SK-N-SH (cell line): Measurements from ENCODE around the gene PLCXD1. TPM values are rescaled to one million over a fixed set of nuclear protein-coding genes. Genes with fewer than 3 reads are reported as not detected.

Experiments
- CTCF ChIA-PET: fragments of 300-600, 350-600 bp; formaldehyde crosslinking; extraction: SDS; loops from one replicate; lab custom pipeline; 2021; lab: Yijun Ruan, JAX
- POLR2A ChIA-PET: fragments of 350-600 bp; sonication (Branson Sonifier 250); formaldehyde crosslinking; extraction: SDS; loops from one replicate; lab custom pipeline; 2020; ENCODE audit warnings: antibody characterized with exemption, inconsistent platforms; lab: Yijun Ruan, JAX
- DNase-seq: peaks from one replicate; pipeline ENCODE4 v3.0.0; 2012
- H2AFZ ChIP-seq: fragments of 200-600 bp; sonication (generic); 2 replicates; pipeline ENCODE4 v1.8.1; 2016; ENCODE audit warnings: antibody characterized with exemption, mild to moderate bottlenecking, low read depth
- H3F3A ChIP-seq: fragments of 200-600 bp; sonication (generic); replicated peaks from 2 replicates; pipeline ENCODE3; 2016; ENCODE audit warnings: antibody characterized with exemption, mild to moderate bottlenecking; ENCODE audit not compliant: insufficient read depth
- H3K27ac ChIP-seq, 2 experiments: fragments of 200-500 bp in 1 of 2; fragments of 200-600 bp in 1 of 2; sonication (Bioruptor generic) in 1 of 2; sonication (generic), shearing (Covaris generic) in 1 of 2; 2 replicates each; pipeline versions ENCODE4 v1.5.1 to v1.6.1; 2014 to 2016; ENCODE audit warnings: low read depth in 2 of 2, inconsistent platforms in 1 of 2, low read length in 1 of 2, mild to moderate bottlenecking in 1 of 2, mixed read lengths in 1 of 2
- H3K27me3 ChIP-seq: fragments of 200-600 bp; sonication (generic), shearing (Covaris generic); 2 replicates; pipeline ENCODE4 v1.6.1; 2016; ENCODE audit warnings: mixed run types; ENCODE audit not compliant: insufficient read depth
- H3K36me3 ChIP-seq, 2 experiments: fragments of 200-500 bp in 1 of 2; fragments of 200-600 bp in 1 of 2; sonication (Bioruptor generic) in 1 of 2; sonication (generic) in 1 of 2; replicated peaks in 1 of 2; 2 replicates each; pipeline versions ENCODE3 to v1.5.1; 2014 to 2016; ENCODE audit warnings: low read length in 1 of 2, mild to moderate bottlenecking in 1 of 2; ENCODE audit not compliant: insufficient read depth in 2 of 2, control insufficient read depth in 1 of 2
- H3K4me1 ChIP-seq, 2 experiments: fragments of 200-500 bp in 1 of 2; fragments of 200-600 bp in 1 of 2; sonication (Bioruptor generic) in 1 of 2; sonication (generic), shearing (Covaris generic) in 1 of 2; 2 replicates each; pipeline versions ENCODE4 v1.5.1 to v1.6.1; 2014 to 2016; ENCODE audit warnings: low read depth in 1 of 2, low read length in 1 of 2, mixed run types in 1 of 2; ENCODE audit not compliant: insufficient read depth in 2 of 2, control insufficient read depth in 1 of 2
- H3K4me2 ChIP-seq: fragments of 200-600 bp; sonication (generic), shearing (Covaris generic); 2 replicates; pipeline ENCODE4 v1.6.1; 2017; ENCODE audit warnings: mixed run types
- H3K4me3 ChIP-seq, 2 experiments: fragments of 200-500 bp in 1 of 2; fragments of 200-600 bp in 1 of 2; sonication (Bioruptor generic) in 1 of 2; sonication (generic), shearing (Covaris generic) in 1 of 2; 2 replicates each; pipeline versions ENCODE4 v1.5.1 to v1.8.1; 2014 to 2016; ENCODE audit warnings: low read depth in 2 of 2, inconsistent platforms in 1 of 2, low read length in 1 of 2, mild to moderate bottlenecking in 1 of 2, mixed read lengths in 1 of 2, moderate library complexity in 1 of 2
- H3K79me2 ChIP-seq: fragments of 200-600 bp; sonication (generic); 2 replicates; pipeline ENCODE4 v1.8.1; 2017; ENCODE audit warnings: mild to moderate bottlenecking; ENCODE audit not compliant: insufficient read depth
- H3K9ac ChIP-seq: fragments of 200-600 bp; sonication (generic); 2 replicates; pipeline ENCODE4 v1.6.1; 2017; ENCODE audit warnings: mixed run types
- H3K9me2 ChIP-seq: fragments of 200-600 bp; sonication (generic); 2 replicates; pipeline ENCODE4 v1.6.1; 2017; ENCODE audit warnings: mixed run types
- H3K9me3 ChIP-seq: fragments of 200-600 bp; sonication (generic); 2 replicates; pipeline ENCODE4 v1.6.1; 2017; ENCODE audit warnings: mixed run types, mild to moderate bottlenecking, moderate library complexity
- H4K20me1 ChIP-seq: fragments of 200-600 bp; sonication (generic); 2 replicates; pipeline ENCODE4 v1.6.1; 2017; ENCODE audit warnings: mild to moderate bottlenecking, mixed run types; ENCODE audit not compliant: insufficient read depth
- CHD2 ChIP-seq: fragments of 150-350 bp; IDR thresholded peaks from 2 replicates; pipeline ENCODE4 v1.6.1; 2018; ENCODE audit warnings: low read length; ENCODE audit not compliant: partially characterized antibody
- EP300 ChIP-seq, 2 experiments: IDR thresholded peaks; 2 replicates each; pipeline versions ENCODE4 v1.4.0 to v1.6.1; 2012; ENCODE audit warnings: borderline replicate concordance in 1 of 2, low read depth in 1 of 2, low read length in 1 of 2
- FOSL2 ChIP-seq: IDR thresholded peaks from 2 replicates; pipeline ENCODE4 v1.4.0; 2012; ENCODE audit warnings: low read depth, mild to moderate bottlenecking, moderate library complexity, borderline replicate concordance
- FOXM1 ChIP-seq: IDR thresholded peaks from 2 replicates; pipeline ENCODE4 v1.4.0; 2012; ENCODE audit warnings: low read depth, mild to moderate bottlenecking
- IRF3 ChIP-seq: fragments of 150-350 bp; IDR thresholded peaks from 2 replicates; pipeline ENCODE4 v1.6.1; 2016; ENCODE audit warnings: mild to moderate bottlenecking, low read depth, low read length
- JUND ChIP-seq: IDR thresholded peaks from 2 replicates; pipeline ENCODE4 v1.4.0; 2012
- MAX ChIP-seq: IDR thresholded peaks from 2 replicates; pipeline ENCODE4 v1.4.0; 2012; ENCODE audit warnings: low read depth
- MEF2A ChIP-seq: IDR thresholded peaks from 2 replicates; pipeline ENCODE4 v1.4.0; 2012; ENCODE audit warnings: low read depth, borderline replicate concordance
- NFIC ChIP-seq: IDR thresholded peaks from 2 replicates; pipeline ENCODE4 v1.4.0; 2012; ENCODE audit warnings: borderline replicate concordance
- POLR2AphosphoS5 ChIP-seq: IDR thresholded peaks from 2 replicates; pipeline ENCODE4 v1.6.1; 2012; ENCODE audit warnings: low read depth, low read length
- RXRA ChIP-seq: IDR thresholded peaks from 2 replicates; pipeline ENCODE4 v1.4.0; 2012; ENCODE audit warnings: low read depth, mild to moderate bottlenecking, borderline replicate concordance
- TCF12 ChIP-seq: IDR thresholded peaks from 2 replicates; pipeline ENCODE4 v1.4.0; 2012
- WGBS: methylation state at CpG from one replicate; pipeline ENCODE4 v1.1.6; 2017; ENCODE audit warnings: low lambda C conversion rate; 5-methylcytosine and 5-hydroxymethylcytosine counted together
- polyA plus RNA-seq, 3 experiments: library from polyadenylated mRNA; depleted of rRNA; stranded (reverse); fragments of >200 nt; gene quantifications; 2 replicates each; pipeline ENCODE4 v1.2.3, GENCODE V29; 2012
- TF ChIP-seq, protein P1 (sequence below): IDR thresholded peaks from 2 replicates; pipeline ENCODE4; 2012

The PLCXD1 gene
- polyA plus RNA-seq, 1 of the 3 experiments (the other 2 are of a cell fraction) = 14.8 TPM

GRCh38 chrX:352582-353314, 71.6 kb downstream of the PLCXD1 start:
- TF ChIP-seq POLR2AphosphoS5 = no peak
- no peak for TF ChIP-seq RXRA
- no peak for TF ChIP-seq JUND
- no peak for TF ChIP-seq FOSL2
- no peak for TF ChIP-seq FOXM1
- TF ChIP-seq, protein P1, sequence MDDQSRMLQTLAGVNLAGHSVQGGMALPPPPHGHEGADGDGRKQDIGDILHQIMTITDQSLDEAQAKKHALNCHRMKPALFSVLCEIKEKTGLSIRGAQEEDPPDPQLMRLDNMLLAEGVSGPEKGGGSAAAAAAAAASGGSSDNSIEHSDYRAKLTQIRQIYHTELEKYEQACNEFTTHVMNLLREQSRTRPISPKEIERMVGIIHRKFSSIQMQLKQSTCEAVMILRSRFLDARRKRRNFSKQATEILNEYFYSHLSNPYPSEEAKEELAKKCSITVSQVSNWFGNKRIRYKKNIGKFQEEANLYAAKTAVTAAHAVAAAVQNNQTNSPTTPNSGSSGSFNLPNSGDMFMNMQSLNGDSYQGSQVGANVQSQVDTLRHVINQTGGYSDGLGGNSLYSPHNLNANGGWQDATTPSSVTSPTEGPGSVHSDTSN = no peak
- TF ChIP-seq IRF3 = no peak
- TF ChIP-seq CHD2 = no peak
- no peak for TF ChIP-seq MEF2A
- no peak for TF ChIP-seq MAX
- TF ChIP-seq NFIC = no peak
- no peak for TF ChIP-seq TCF12
- TF ChIP-seq EP300 (IDR thresholded peaks at IDR 0.05; ENCODE audit: borderline replicate concordance in 1 of 2, low read depth in 1 of 2, low read length in 1 of 2) = no peak
- TF ChIP-seq, all 33 proteins: peak for 0
- H2AFZ ChIP-seq = no peak overlapping the region
- H3F3A ChIP-seq = no peaks in the 10 kb centered on the region
- peaks cover 0 to 2% of the 10 kb centered on the region in 2 experiments for H3K36me3 ChIP-seq
- no peak overlapping the region for H3K9ac ChIP-seq
- H3K4me2 ChIP-seq = no peak overlapping the region
- ChIA-PET POLR2A (no interaction called here), CTCF (no interaction called here)
- 95% methylated on average over 37 of the region's 39 CpGs for WGBS
- H3K4me3 ChIP-seq = no peak overlapping the region
- H3K4me1 ChIP-seq = peaks cover 0 to 4% of the 10 kb centered on the region in 2 experiments; a peak in 2 of 4 replicates
- H3K79me2 ChIP-seq = peaks cover 5% of the 10 kb centered on the region; the same call in 1 of the 2 replicates
- H4K20me1 ChIP-seq = no peaks in the 10 kb centered on the region
- no peaks in the 10 kb centered on the region for H3K9me3 ChIP-seq
- H3K27me3 ChIP-seq = no peaks in the 10 kb centered on the region
- no peak overlapping the region for H3K27ac ChIP-seq
- H3K9me2 ChIP-seq = no peaks in the 10 kb centered on the region
- no peak for DNase-seq

Other genes starting within 250 kb of the PLCXD1 start
- gene GTPBP6, start 37.4 kb downstream of the PLCXD1 start, polyA plus RNA-seq (2012; rRNA removed) = 39.8 and 47.3 TPM in 2 replicates
- gene PPP2R3B, start 105.5 kb downstream of the PLCXD1 start, polyA plus RNA-seq (2012; rRNA removed) = 18.9 and 19.4 TPM in 2 replicates